Measurements from ENCODE around the gene LCN10. TPM values are rescaled to one million over a fixed set of nuclear protein-coding genes. Genes with fewer than 3 reads are reported as not detected.

Gene LCN10
- total RNA-seq, 1 experiment from 2014 or later = not detected

DNA sequence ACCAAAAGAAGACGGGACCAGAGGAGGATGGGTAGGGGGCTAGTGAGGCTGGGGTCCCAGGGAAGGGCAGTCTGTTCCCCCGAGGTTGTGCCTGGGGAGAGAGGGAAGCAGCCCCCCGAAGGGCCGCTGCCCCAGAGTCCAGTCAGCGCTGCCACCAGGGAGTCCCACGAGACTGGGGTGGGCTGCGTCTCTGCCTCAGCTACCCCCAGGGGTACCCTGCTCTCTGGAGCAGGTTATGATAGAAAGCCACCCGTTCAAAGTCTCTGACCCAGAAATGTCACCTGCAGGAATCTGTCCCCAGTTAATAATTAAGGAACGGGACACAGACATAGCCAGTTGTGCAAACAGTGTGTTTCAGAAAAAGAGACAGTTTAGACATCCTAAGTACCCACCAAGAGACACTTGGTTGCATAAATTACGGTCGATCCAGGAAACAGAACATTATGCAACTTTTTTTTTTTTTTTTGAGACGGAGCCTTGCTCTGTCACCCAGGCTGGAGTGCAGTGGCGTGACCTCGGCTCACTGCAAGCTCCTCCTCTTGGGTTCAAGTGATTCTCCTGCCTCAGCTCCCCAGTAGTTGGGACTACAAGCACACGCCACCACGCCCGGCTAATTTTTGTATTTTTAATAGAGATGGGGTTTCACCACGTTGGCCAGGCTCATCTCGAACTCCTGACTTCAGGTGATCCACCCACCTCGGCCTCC lies 44.8 kb downstream of the LCN10 start:
- Histone ChIP-seq H4K20me1 (ENCODE audit: low read length) (no peaks in the 10 kb centered on the region), H3K9ac (ENCODE audit: low read length) (no peak overlapping the region), H3K4me2 (ENCODE audit: low read length) (no peak overlapping the region), H3K4me3 (ENCODE audit: low read length) (no peak overlapping the region), H3K9me3 (ENCODE audit: low read length) (no peaks in the 10 kb centered on the region), H3K79me2 (ENCODE audit: low read length) (no peaks in the 10 kb centered on the region), H3K9me2 (replicated peaks; ENCODE audit: low read length) (no peaks in the 10 kb centered on the region), H3K36me3 (ENCODE audit: low read depth, low read length) (no peaks in the 10 kb centered on the region), H3K4me1 (ENCODE audit: insufficient read depth, low read length) (peaks cover 30% of the 10 kb centered on the region), H2AFZ (ENCODE audit: low read length) (no peak overlapping the region), H3K27me3 (ENCODE audit: low read length) (no peaks in the 10 kb centered on the region), H3F3A (ENCODE audit: low read length, unreplicated experiment) (no peaks in the 10 kb centered on the region), H3K27ac (ENCODE audit: low read length) (no peak overlapping the region)
- CTCF ChIA-PET = interaction anchor here (0.7 kb wide), 1 partner anchor 27 kb away, joined by 6 read pairs; no protein-coding TSS in a partner anchor
- TF ChIP-seq EZH2phosphoT487 (IDR thresholded peaks at IDR 0.05; ENCODE audit: borderline replicate concordance, low read length) = no peak
- TF ChIP-seq, protein P1, sequence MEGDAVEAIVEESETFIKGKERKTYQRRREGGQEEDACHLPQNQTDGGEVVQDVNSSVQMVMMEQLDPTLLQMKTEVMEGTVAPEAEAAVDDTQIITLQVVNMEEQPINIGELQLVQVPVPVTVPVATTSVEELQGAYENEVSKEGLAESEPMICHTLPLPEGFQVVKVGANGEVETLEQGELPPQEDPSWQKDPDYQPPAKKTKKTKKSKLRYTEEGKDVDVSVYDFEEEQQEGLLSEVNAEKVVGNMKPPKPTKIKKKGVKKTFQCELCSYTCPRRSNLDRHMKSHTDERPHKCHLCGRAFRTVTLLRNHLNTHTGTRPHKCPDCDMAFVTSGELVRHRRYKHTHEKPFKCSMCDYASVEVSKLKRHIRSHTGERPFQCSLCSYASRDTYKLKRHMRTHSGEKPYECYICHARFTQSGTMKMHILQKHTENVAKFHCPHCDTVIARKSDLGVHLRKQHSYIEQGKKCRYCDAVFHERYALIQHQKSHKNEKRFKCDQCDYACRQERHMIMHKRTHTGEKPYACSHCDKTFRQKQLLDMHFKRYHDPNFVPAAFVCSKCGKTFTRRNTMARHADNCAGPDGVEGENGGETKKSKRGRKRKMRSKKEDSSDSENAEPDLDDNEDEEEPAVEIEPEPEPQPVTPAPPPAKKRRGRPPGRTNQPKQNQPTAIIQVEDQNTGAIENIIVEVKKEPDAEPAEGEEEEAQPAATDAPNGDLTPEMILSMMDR (conservative IDR thresholded peaks at IDR 0.05; ENCODE audit: low read depth, low read length) = no peak
- no peak for TF ChIP-seq EZH2 (IDR thresholded peaks at IDR 0.05; ENCODE audit: low read length, unreplicated experiment)
- ATAC-seq (no peak), DNase-seq (no peak)
- intact Hi-C loops (cut with micrococcal nuclease) = no loop called here
- BruUV-seq (replicated peaks) = no TSS peak
- POLR2A ChIA-PET (ENCODE audit: unreplicated experiment) = no interaction called here

DNA sequence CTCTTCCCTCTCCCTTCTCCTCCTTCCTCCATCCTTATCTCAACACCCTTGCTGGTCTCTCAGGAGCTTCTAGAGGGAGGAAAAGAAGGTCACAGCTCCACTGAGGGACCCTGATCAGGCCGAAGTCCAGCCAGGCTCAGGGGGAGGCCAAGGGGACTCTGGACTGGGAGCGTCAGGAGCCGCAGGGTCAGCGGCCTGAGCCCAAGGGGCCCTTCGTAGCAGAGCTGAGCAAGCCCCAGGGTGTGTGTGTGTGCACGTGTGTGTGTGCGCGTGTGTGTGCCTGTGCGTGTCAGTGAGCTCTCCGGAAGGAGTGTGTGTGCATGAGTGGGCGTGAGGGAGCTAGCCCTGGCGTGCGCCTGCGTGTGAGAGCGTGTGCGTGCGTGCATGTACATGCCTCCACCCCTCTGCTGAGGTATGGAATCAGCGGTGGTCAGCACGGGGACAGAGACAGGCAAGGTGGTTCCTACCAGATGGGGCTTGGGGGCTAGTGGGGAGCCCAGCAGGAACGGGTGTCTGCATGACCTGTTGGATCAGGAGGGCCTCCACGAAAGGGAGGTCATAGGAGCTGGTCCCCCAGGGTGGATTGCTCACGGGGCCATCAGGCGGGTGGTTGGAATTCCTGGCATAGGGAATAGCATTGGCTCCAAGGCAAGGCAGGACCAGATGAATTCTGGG lies 45.5 kb downstream of the LCN10 start:
- Histone ChIP-seq H3K9me3 (ENCODE audit: low read length) (no peaks in the 10 kb centered on the region), H3K27me3 (ENCODE audit: low read length) (no peaks in the 10 kb centered on the region), H3F3A (ENCODE audit: low read length, unreplicated experiment) (no peaks in the 10 kb centered on the region), H3K4me2 (ENCODE audit: low read length) (no peak overlapping the region), H3K4me3 (ENCODE audit: low read length) (no peak overlapping the region), H3K79me2 (ENCODE audit: low read length) (no peaks in the 10 kb centered on the region), H3K9me2 (replicated peaks; ENCODE audit: low read length) (no peaks in the 10 kb centered on the region), H3K4me1 (ENCODE audit: insufficient read depth, low read length) (peaks cover 35% of the 10 kb centered on the region), H2AFZ (ENCODE audit: low read length) (no peak overlapping the region), H3K36me3 (ENCODE audit: low read depth, low read length) (no peaks in the 10 kb centered on the region), H4K20me1 (ENCODE audit: low read length) (no peaks in the 10 kb centered on the region), H3K9ac (ENCODE audit: low read length) (no peak overlapping the region), H3K27ac (ENCODE audit: low read length) (no peak overlapping the region)
- intact Hi-C loops (cut with micrococcal nuclease) = no loop called here
- CTCF ChIA-PET = no interaction called here
- ATAC-seq (no peak), DNase-seq (no peak)
- TF ChIP-seq EZH2 (IDR thresholded peaks at IDR 0.05; ENCODE audit: low read length, unreplicated experiment) = no peak
- TF ChIP-seq, protein P1 (conservative IDR thresholded peaks at IDR 0.05; ENCODE audit: low read depth, low read length) = no peak
- no peak for TF ChIP-seq EZH2phosphoT487 (IDR thresholded peaks at IDR 0.05; ENCODE audit: borderline replicate concordance, low read length)
- BruUV-seq (replicated peaks) = no TSS peak
- POLR2A ChIA-PET (ENCODE audit: unreplicated experiment) = interaction anchor here (0.5 kb wide), 1 partner anchor 245 kb away, joined by 3 read pairs; no protein-coding TSS in a partner anchor

DNA sequence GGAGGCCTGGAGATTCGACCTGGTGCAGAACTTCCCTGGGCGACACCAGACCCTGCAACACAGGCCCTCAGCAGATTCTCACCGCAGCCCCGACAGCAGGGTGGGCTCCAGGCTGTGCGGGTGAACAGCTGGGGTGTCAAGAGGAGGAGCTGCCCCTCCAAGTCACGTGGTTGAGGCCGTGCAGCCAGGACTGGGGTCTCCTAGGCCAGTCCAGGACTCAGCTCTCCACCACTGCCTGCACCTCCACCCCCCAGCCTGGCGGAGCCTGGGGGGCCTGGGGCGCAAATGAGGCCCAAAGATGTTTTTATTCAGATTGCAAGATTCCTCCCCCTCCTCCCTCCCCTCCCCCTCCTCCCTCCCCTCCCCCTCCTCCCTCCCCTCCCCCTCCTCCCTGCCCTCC lies 46.2 kb downstream of the LCN10 start:
- intact Hi-C loops (cut with micrococcal nuclease) = no loop called here
- Histone ChIP-seq H3K79me2 (ENCODE audit: low read length) (no peaks in the 10 kb centered on the region), H3K4me2 (ENCODE audit: low read length) (no peak overlapping the region), H3K27ac (ENCODE audit: low read length) (no peak overlapping the region), H3K9ac (ENCODE audit: low read length) (no peak overlapping the region), H3K9me2 (replicated peaks; ENCODE audit: low read length) (no peaks in the 10 kb centered on the region), H3K27me3 (ENCODE audit: low read length) (no peaks in the 10 kb centered on the region), H2AFZ (ENCODE audit: low read length) (no peak overlapping the region), H4K20me1 (ENCODE audit: low read length) (no peaks in the 10 kb centered on the region), H3K4me3 (ENCODE audit: low read length) (no peak overlapping the region), H3K36me3 (ENCODE audit: low read depth, low read length) (no peaks in the 10 kb centered on the region), H3K4me1 (ENCODE audit: insufficient read depth, low read length) (peaks cover 35% of the 10 kb centered on the region), H3K9me3 (ENCODE audit: low read length) (no peaks in the 10 kb centered on the region), H3F3A (ENCODE audit: low read length, unreplicated experiment) (no peaks in the 10 kb centered on the region)
- DNase-seq (no peak), ATAC-seq (no peak)
- no TSS peak for BruUV-seq (replicated peaks)
- no peak for TF ChIP-seq EZH2 (IDR thresholded peaks at IDR 0.05; ENCODE audit: low read length, unreplicated experiment)
- no peak for TF ChIP-seq EZH2phosphoT487 (IDR thresholded peaks at IDR 0.05; ENCODE audit: borderline replicate concordance, low read length)
- ChIA-PET POLR2A (ENCODE audit: unreplicated experiment) (no interaction called here), CTCF (no interaction called here)

Measured in PC-3 (cell line).